Activated CD4-positive, alpha-beta T cell treated with anti-CD3 and anti-CD28 coated beads for 24 hours (primary cell): ENCODE measurements around the gene SLC24A3.

ENCODE experiments used
- DNase-seq, 2 donors: peaks; one replicate each; pipeline ENCODE4 v3.0.0-alpha.2; 2020; ENCODE audit warnings: low read depth in 2 of 2

The SLC24A3 gene

DNA sequence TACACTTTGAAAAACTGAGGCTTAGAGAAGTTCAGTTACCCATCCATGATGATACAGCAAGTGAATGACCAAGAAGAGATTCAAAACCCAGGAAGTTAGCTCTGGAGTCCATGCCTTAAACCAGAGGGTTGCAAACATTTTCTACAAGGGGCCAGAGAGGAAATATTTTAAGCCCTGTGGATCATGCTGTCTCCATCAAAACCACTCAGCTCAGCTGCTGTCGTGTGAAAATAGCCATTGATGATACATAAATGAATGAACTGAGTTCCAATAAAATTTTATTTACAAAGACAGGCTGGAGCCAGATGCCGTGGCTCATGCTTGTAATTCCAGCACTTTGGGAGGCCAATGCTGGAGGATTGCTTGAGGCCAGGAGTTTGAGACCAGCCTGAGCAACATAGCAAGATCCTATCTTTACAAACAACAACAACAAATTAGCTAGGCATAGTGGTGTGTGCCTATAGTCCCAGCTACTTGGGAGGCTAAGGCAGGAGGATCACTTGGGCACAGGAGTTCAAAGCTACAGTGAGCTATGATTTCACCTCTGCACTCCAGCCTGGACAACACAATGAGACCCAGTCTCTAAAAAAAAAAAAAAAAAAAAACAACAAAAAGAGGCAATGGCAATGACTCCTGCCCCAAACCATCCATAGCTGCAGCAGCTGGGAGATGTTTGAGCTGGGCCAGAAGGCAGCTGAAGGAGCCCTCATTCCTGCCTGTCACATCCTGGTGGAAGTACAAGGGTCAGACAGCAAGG, 501.6 kb downstream of the SLC24A3 start:
- DNase-seq, result no peak

DNA sequence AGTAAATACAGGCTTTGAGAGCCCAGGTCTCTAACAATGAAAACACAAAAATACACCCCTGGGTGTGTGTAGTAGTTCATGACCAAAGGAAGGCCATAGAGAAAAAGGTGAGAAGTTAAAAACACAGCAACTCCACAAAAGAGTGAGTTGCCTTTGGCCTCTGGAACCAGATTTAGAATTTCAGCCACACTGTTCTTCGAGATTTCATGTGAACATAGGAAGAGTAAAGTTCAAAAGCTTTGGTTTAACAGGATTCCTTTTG, 502.1 kb downstream of the SLC24A3 start:
- no peak for DNase-seq

DNA sequence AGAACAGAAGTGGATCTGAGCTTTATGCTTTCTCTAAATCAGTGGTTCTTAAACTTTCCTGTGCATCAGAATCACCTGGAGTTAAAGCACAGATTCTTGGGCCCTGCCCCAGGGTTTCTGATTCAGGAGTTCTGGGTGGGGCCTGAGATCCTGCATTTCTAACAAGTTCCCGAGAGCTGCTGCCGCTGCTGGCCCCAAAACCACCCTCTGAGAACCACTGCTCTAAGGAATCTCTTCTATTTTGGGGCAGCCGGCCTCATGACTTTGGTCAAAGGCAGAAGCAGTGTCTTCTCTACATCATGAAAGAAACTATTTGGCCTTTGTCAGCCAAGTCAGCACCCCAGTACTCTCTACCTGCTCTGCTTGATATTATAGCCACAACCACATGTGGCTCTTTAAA, 503.5 kb downstream of the SLC24A3 start:
- DNase-seq, result no peak

DNA sequence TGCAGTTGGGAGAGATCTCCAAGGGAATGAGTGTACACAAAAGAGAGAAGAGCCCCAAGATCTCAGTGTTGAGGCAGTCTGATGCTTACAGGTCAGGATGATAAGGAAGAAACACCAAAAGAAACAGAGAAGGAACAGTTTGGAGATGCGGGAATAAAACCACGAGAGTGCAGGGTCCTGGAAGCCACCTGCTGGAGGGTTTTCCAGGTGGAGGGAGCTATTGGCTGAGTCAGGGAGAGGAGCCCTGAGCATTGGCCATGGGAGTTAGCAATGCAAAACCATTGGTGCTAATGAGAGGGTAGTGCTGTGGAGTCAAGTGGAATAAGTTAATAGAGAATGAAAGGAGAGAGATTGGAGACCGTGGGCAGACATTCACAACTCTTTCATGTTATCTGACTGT, 506.4 kb downstream of the SLC24A3 start:
- no peak for DNase-seq

DNA sequence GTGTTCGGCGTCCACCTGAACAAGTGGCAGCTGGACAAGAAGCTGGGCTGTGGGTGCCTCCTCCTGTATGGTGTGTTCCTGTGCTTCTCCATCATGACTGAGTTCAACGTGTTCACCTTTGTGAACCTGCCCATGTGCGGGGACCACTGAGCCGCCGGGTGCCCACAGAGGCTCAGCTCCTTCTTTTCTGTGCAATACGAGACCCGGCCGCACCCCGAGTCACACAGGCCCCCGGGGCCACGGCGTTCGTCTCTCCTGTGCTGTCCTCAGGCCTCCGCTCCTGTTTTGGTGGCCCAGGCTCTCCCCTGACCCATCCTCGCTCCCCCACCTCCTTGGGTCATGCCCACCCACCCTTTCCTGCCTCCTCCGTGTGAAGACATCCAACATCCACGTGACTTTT, 508.5 kb downstream of the SLC24A3 start:
- no peak for DNase-seq

DNA sequence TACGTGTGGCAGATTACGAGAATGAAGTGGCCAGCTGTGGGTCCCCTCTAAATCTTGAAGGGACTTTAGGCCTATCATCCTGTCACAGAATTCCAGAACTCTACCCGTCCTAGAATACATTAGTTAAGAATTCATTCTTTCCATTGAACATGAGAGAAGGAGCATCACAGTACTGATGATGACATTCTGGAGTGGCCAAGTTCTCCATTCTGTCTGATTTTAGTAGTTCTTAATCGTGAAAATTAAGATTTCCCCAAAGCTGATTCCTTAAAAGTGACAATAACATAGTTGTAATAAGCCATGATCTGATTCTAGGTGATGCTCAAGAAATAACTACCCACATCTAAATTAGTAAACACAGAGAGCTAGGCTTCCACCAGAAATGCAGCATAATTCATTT, 510.6 kb downstream of the SLC24A3 start:
- no peak for DNase-seq

DNA sequence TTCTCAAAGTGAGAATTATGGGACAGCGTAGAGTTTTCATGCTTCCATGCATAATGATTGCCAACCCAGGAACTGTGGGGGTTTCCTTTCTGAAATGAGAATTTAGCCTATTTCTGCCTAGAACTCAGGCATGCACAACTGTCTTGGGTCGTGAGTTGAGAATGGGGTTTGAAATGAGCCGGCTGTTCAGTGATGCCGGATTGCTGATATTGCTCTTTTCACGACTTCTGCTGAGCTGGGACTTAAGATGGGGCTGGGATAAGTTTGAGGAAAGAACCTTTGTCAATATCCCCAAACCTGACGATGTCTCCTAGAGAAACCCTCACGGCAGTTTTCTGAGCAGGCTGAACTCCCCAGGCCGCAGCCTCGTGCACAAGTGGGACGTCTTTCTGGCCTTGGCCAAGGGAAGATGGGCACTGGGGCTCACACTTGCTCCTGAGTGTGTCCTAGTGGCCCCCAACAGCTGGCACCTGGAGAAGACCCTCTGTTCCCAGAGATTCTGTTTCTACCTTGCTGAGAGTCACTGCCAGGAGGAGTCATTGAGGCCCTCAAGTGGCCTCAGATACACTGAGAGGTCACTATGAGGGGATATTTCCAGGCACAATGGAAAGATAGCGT, 511.5 kb downstream of the SLC24A3 start:
- no peak for DNase-seq

DNA sequence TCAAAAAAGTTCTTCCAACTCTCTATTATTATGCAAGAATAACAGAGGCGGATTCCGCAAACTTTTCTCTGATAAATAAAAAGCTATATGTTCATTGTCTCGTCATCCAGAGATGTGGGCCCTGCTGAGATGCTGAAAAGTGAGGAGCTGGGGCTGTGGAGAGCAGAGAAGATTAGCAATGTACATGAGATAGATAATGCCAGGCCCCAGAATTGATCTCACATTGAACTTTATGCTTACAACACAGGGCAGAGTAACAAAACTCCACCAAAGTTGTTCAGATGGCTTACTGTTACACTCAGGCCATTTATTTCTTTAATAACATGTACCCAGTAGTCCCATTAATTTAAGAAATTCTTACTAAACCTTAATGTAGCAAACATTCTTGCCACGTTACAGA, 512.9 kb downstream of the SLC24A3 start:
- no peak for DNase-seq

DNA sequence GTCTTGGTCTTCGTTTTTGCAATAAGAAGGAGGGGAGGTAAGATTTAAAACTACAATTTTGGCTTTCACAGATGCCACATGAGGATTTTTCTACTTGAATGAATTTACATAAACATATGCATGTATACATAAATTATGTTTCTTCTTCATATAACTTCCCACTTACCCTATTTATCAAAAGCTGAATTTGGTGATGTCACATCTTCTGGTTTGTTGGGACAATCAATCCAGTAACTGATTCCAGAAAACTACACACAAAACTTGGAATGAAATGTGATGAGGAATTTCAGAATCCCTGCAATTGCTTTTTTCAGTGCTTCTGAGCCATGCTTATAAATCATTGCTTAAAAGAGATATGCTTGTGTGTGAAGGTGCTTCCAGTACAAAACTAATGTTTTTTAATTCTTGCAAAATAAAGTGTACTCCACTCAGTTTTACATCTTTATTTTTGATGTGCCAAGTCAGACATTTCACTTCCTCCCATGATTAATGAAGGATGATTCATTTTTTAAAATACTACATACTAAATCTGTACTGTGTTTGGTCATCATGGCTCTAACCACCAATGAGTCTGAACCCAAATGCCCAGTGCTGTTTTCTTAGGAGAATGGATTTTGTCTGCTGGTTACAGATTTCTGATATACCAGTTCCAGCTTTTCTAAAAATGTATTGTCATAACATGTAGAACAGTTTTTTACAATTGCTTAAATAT, 513.5 kb downstream of the SLC24A3 start:
- no peak for DNase-seq

DNA sequence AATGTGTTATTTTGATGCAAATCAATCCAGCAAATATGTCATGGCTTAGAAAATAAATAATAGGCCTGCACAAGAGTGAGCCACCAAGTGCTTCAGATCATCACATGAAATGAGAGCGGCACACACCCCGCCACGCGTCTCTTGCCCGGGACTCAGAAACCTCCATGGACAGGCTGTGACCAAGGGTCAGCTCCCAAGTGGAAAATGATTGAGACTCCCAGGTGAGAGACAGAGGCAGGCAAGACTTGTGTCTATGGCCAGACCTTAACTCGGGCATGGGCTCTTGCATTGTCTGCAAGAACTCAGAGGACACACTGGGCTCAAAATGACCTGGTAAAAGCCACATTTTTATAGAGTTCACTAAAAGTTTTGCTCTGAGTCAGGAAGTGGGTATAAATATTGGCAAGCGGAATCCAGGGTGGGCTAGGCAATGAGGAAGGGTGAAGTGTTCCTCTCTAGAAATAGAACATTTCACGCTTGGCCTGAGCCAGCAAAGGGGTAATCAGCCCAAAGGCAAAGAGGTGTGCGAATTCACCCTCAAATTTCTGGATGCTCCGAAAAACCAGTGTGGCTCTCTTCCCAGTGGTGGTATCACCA, 514.9 kb downstream of the SLC24A3 start:
- no peak for DNase-seq

DNA sequence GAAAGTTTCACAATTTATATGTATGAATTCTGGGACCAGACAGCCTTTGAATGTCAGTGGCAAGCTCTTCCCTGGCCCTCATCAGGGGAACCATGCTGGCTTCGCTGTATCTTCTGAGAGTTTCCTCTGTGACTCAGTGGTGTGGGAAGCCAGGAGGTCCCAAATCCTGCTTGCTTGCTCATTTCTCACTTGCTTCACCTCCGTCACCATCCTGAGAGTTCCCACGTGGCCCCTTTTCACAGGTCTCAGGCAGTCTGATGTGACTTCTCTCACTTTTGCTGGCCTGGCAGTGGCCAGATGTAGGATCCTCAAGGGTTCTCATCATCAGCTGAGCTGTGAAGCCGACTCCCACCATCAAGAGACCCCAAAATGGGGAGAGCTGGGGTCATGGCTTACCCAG, 517.2 kb downstream of the SLC24A3 start:
- no peak for DNase-seq

DNA sequence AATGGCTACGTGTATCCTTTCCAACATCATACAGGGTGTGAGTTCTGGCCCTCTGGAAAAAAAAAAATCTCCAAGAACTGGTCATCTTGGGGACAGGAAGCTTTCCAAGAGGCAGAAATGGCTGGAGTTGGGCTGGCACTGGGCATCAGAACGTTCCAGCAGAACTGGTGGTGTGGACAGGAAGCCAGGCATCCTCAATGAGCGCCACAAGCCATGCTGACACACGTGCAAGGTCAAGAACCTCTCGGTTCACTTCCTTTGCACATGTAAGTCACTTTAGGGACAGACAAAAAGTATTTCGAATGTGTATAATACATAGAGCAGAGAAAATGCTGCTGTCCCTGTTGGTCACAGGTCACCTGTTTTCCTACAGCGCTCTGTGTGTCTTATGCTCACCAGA, 518.3 kb downstream of the SLC24A3 start:
- DNase-seq, result no peak

DNA sequence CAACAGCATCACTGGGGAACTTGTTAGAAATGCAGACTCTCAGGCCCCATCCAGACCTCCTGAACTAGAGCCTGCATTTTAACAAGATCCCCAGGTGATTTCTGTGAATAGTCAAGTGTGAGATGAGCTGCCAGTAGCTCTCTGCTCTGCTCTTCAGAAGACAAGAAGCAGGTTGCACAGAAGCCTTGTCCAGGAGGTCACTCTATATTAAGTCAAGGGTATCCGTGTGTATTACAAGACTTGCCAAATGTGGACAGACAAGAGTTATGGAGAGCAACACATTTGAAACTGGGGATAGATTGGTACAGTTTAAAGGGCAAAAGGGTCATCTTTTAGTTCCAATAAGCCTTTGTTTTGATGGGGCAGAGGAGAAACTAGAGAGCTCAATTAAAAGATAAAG, 522.4 kb downstream of the SLC24A3 start:
- DNase-seq, result no peak

DNA sequence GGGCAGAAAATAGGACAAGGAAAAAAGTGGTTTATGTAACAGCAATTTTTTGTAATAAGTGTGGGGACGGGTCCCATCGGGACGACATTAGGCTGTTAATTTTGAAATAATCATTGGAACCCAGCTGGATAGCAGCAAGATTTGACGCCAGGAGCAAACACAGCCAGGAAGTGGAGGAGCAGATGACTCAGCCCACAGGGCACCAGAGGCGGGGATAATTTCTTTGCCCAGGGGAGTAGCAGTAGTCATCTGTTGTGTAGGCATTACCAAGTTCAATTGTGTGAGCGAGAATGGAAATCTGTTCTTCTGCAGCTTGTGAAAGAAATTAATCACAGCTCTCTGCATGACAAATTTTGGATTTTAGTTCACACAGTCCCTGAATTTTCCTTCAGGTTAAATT, 523.0 kb downstream of the SLC24A3 start:
- DNase-seq, result no peak

DNA sequence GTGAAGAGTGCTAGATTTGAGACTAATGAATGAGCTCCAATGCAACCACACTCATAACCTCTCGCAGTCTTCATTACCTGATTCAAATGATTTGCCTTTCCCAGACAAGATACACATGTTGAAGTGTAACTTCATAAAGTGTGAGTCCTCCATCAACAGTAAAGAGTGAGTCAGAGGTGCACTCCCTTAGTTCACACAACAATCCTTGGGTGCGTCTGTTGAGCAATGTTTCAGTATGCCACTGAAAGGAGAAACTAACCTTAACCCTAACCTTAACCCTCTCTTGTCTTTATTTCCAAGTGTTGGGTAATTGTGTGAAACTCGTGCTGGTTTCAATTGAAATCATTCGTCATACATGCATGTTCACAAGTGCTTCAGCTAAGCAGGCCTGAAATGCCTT, 524.6 kb downstream of the SLC24A3 start:
- no peak for DNase-seq

DNA sequence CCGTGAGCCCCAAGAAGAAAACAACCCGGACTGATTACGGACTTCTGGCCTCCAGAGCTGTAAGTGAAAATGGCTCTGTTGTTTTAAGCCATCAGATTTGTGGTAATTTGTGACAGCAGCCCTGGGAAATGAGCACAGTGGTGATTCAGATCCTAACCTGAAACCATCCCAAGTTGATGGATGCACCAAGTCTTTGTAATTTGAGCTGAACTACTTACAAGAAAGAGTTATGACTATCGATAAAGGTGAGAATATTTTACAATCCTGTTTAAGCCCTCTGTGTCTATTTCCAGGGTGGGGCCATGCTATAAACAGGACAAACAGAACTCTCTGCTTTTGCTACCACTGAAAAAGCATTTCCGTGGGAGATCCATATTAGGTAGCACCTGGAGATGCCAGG, 526.5 kb downstream of the SLC24A3 start:
- DNase-seq, result no peak

DNA sequence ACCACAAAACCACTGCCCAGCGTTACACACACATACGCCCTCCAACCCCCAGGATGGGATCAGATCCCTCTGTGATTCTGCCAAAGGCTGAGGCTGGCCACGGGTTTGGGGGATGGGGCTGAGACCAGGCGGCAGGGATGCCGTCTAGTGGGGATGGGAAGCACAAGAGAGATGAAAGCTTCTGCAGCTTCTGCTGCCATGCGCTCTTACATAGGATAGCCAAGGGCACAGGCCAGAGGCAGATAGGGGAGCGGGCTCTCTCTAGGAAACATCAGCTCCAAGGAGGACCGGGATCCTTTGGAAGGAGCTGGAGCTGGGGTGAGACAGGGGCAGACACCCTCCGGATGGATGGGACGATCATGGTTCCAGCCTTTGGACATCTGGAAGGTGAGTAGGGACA, 526.9 kb downstream of the SLC24A3 start:
- DNase-seq, result no peak

DNA sequence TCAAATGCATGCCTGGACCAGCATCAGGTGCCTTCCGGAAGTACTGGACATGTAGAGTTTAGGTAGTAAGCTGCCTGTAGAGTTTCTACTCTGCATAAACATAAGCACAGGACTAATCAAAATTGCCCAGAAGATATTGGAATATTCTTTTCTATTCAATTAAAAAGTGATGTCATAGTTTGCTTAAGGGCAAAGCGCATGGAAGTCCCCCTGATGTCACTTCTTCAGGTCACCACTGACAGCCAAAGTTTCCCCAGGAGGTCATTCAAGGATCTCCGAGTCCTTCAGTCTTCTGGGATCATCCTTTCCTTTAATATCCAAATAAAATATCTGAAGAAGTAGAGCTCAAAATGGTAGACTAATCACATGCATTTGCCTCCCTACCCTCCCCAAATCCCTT, 528.1 kb downstream of the SLC24A3 start:
- no peak for DNase-seq

DNA sequence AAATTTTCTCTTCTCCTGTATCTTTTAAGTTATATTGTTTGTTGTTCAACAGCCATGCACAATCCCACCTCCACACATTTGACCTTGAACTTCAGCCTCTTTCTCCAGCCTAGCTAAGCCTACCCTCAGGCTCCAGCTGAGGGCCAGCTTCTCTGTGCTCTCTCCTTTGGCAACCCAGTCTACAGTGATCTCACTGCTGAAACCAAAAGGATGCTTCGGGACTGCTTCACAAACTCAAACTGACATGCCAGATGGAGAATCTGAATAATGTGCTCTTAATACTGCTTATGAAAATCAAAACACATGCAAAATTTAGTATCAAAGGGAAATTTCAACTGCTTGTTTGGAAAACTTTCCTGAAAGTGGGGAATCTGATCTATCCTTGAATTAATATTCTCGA, 529.5 kb downstream of the SLC24A3 start:
- no peak for DNase-seq

DNA sequence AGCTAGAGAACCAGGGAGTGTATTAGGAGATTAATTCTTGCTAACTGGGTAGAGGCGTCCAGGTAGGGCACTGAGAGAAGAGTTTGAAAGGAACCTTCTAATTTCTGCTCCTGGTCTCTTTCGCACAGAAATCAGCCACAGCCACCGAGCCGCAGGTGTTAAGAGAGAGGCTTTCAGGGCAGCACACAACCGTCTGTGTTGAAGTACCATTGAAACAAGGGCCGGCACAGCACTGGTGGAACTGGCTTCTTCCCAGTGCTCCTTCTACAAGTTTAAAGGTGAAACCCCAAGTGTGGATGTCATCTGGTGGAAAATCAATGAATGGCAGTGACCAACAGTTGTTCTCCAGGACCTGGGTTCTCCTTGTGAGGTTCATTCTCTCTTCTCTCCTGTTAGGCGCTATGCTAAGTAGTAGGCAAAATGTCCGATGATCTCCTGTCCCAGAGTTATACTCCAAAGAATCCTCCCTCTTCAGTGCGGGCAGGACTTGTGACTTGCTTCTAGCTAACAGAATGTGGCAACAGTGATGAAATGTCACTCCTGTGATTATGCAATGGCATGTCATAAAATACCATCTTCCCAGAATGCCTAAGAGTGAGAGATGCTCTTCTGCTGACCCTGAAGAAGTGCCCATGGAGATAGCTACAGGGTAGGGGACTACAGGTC, 530.7 kb downstream of the SLC24A3 start:
- DNase-seq, result no peak

DNA sequence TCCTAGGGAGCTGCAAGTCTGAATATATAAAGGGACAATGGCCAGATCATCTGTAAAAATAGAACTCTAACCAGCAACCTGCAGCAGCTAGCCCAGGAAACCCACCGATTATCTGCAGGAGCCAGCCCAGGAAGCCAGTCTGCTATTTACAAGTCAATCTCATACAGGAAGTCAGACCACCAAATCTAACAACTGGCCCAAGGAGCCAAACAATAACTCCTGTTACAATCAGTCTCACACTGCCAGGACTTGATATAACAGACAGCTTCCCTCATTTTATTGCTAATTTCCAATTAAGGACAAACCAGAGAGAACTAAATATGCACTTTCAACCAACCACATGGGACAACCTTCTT, 531.2 kb downstream of the SLC24A3 start:
- DNase-seq, result no peak

DNA sequence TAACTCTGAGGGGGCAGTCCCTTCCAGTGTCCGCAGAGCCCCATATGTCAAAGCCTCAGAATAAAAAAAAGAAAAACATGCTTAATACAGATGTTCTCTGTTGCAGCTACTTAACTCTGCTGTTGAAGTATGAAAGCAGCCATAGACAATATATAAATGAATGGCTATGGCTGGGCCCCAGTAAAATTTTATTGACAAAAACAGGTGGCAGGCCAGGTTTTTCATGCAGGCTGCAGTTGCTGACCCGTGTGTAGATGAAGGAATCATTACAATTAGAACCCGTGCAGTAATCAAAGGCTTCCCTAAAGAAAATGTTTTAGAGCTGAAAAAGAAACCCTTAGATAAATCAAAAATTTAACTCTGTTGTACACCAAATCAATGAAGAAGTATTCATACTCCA, 532.7 kb downstream of the SLC24A3 start:
- DNase-seq, result no peak

DNA sequence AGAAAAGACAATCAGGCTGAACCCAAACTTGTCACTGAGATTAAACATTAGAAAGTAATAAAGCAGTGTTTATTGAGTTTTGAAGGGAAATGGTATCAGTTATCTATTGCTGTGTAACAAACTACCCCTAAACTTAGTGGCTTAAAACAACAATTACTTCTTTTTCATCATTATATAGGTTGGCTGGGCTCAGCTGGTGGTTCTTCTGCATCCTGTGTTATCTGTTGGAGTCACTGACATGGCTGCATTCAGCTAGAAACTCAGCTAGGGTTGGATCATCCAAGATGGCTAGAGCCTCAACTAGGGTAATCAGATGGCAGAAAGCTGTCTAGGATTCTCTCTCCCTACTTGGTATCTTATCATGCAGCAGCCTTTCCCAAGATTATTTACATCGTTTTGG, 533.1 kb downstream of the SLC24A3 start:
- DNase-seq, result no peak
